Neuronal stem cell (in vitro differentiated cells): Measurements from ENCODE around the gene SLC49A3.

Experiments
- DNase-seq: peaks from one replicate; pipeline ENCODE4 v3.0.0-alpha.2; 2013; ENCODE audit warnings: low spot score
- H2AFZ ChIP-seq: one replicate; pipeline ENCODE4 v1.6.1; 2013; ENCODE audit warnings: mild to moderate bottlenecking, low read length, inconsistent platforms
- H2AK5ac ChIP-seq: 2 replicates; pipeline ENCODE4 v1.6.1; 2013; ENCODE audit warnings: low read depth, mild to moderate bottlenecking, inconsistent platforms, low read length, moderate library complexity, mixed read lengths
- H2BK120ac ChIP-seq: 2 replicates; pipeline ENCODE4 v1.6.1; 2013; ENCODE audit warnings: low read depth, mild to moderate bottlenecking, inconsistent platforms, low read length, moderate library complexity, mixed read lengths
- H2BK12ac ChIP-seq: one replicate; pipeline ENCODE4 v1.6.1; 2013; ENCODE audit warnings: low read length, inconsistent platforms
- H2BK15ac ChIP-seq: 2 replicates; pipeline ENCODE4 v1.6.1; 2013; ENCODE audit warnings: mild to moderate bottlenecking, low read length, inconsistent platforms, mixed read lengths
- H2BK5ac ChIP-seq: one replicate; pipeline ENCODE4 v1.6.1; 2013; ENCODE audit warnings: inconsistent platforms, mild to moderate bottlenecking, low read length, moderate library complexity
- H3K14ac ChIP-seq: one replicate; pipeline ENCODE4 v1.6.1; 2013; ENCODE audit warnings: low read length, inconsistent platforms
- H3K18ac ChIP-seq: 2 replicates; pipeline ENCODE4 v1.6.1; 2013; ENCODE audit warnings: low read length, inconsistent platforms
- H3K23ac ChIP-seq: 2 replicates; pipeline ENCODE4 v1.6.1; 2013; ENCODE audit warnings: low read depth, mild to moderate bottlenecking, mixed read lengths, low read length, inconsistent platforms; ENCODE audit not compliant: poor library complexity
- H3K27ac ChIP-seq: replicated peaks from 3 replicates; pipeline ENCODE4 v1.5.1; 2013; ENCODE audit warnings: low read length, inconsistent platforms
- H3K27me3 ChIP-seq, 3 experiments: 2 replicates each; pipeline ENCODE4 v1.6.1; 2013; ENCODE audit warnings: low read length in 3 of 3, mild to moderate bottlenecking in 2 of 3, inconsistent platforms in 1 of 3, low read depth in 1 of 3, mixed read lengths in 1 of 3, moderate library complexity in 1 of 3; ENCODE audit not compliant: control insufficient read depth in 3 of 3, insufficient read depth in 3 of 3
- H3K36me3 ChIP-seq, 2 donors: replicated peaks in 1 of 2; 2 replicates each; pipeline ENCODE4 v1.6.1; 2013; ENCODE audit warnings: low read length in 2 of 2; ENCODE audit not compliant: control insufficient read depth in 2 of 2, insufficient read depth in 2 of 2
- H3K4ac ChIP-seq: 2 replicates; pipeline ENCODE4 v1.6.1; 2013; ENCODE audit warnings: inconsistent platforms, mild to moderate bottlenecking, low read length, moderate library complexity
- H3K4me1 ChIP-seq, 2 donors: 1 replicate in 1 of 2; 2 replicates in 1 of 2; pipeline ENCODE4 v1.6.1; 2013; ENCODE audit warnings: low read length in 2 of 2, low read depth in 1 of 2; ENCODE audit not compliant: control insufficient read depth in 2 of 2, insufficient read depth in 1 of 2
- H3K4me2 ChIP-seq: one replicate; pipeline ENCODE4 v1.6.1; 2013; ENCODE audit warnings: mild to moderate bottlenecking, low read length, inconsistent platforms; ENCODE audit not compliant: insufficient read depth, poor library complexity, severe bottlenecking
- H3K4me3 ChIP-seq, 2 donors: 2 replicates each; pipeline ENCODE4 v1.5.1; 2013; ENCODE audit warnings: low read length in 2 of 2, mild to moderate bottlenecking in 2 of 2, inconsistent platforms in 1 of 2, moderate library complexity in 1 of 2
- H3K79me1 ChIP-seq: one replicate; pipeline ENCODE4 v1.6.1; 2013; ENCODE audit warnings: low read depth, mild to moderate bottlenecking, inconsistent platforms, low read length, moderate library complexity
- H3K9ac ChIP-seq: one replicate; pipeline ENCODE4 v1.6.1; 2013; ENCODE audit warnings: mild to moderate bottlenecking, low read depth, low read length, inconsistent platforms; ENCODE audit not compliant: poor library complexity
- H3K9me3 ChIP-seq, 2 donors: replicated peaks in 1 of 2; 2 replicates each; pipeline versions ENCODE3 to v1.6.1; 2013; ENCODE audit warnings: low read length in 2 of 2, mild to moderate bottlenecking in 2 of 2, inconsistent platforms in 1 of 2, low read depth in 1 of 2, mixed read lengths in 1 of 2, moderate library complexity in 1 of 2; ENCODE audit not compliant: control insufficient read depth in 2 of 2, insufficient read depth in 1 of 2
- H4K8ac ChIP-seq: one replicate; pipeline ENCODE4 v1.6.1; 2013; ENCODE audit warnings: low read depth, mild to moderate bottlenecking, inconsistent platforms, low read length, moderate library complexity
- H4K91ac ChIP-seq: one replicate; pipeline ENCODE4 v1.6.1; 2013; ENCODE audit warnings: low read length, low read depth, mild to moderate bottlenecking, inconsistent platforms; ENCODE audit not compliant: poor library complexity
- WGBS, 2 donors: extraction: QIAGEN DNeasy Blood & Tissue Kit; methylation state at CpG; one replicate each; pipeline ENCODE4 v1.1.7; 2013; ENCODE audit warnings: missing lambda C conversion rate in 2 of 2, mixed read lengths in 1 of 2; ENCODE audit not compliant: insufficient read length in 2 of 2, insufficient replicate concordance in 1 of 2; ENCODE audit errors: extremely low coverage in 2 of 2; 5-methylcytosine and 5-hydroxymethylcytosine counted together

Gene SLC49A3

DNA sequence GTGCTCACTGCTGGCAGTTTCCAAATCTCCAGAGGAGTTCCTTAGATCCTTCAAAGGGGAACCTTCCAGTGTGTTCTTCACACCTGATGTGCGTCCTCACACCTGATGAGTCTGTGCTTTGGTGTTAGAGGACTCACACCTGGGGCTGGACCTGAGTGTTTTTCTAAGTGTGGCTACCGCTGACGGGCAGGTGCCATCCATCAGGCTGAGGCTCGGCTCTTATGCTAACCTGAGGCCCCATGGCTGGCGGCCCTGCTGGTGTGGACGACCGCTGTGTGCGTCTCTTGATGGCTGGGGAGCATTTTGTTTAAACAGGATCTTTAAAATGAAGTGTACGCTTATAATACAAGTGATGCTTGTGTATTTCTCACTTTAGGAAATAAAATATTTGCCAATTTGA is 45.1 kb upstream of the SLC49A3 start:
- Histone ChIP-seq H2AFZ (no peak overlapping the region), H4K91ac (no peak overlapping the region), H3K9ac (no peak overlapping the region), H3K18ac (no peak overlapping the region), H2BK120ac (no peak overlapping the region), H3K4ac (no peak overlapping the region), H3K79me1 (peaks cover 23% of the 10 kb centered on the region), H3K4me3 (no peak overlapping the region), H3K27ac (no peak overlapping the region), H2AK5ac (no peak overlapping the region), H4K8ac (no peak overlapping the region), H3K23ac (no peak overlapping the region), H3K4me2 (no peak overlapping the region), H3K14ac (no peak overlapping the region), H3K36me3 (peaks cover 46 to 86% of the 10 kb centered on the region in 2 donors), H2BK5ac (no peak overlapping the region), H2BK12ac (no peak overlapping the region), H3K4me1 (no peaks in the 10 kb centered on the region), H3K9me3 (peaks cover 0 to 5% of the 10 kb centered on the region in 2 donors), H2BK15ac (no peak overlapping the region), H3K27me3 (no peaks in the 10 kb centered on the region)
- DNase-seq, result no peak
- no CpG with 5 or more reads among the region's 9 CpGs for WGBS, 2 donors

DNA sequence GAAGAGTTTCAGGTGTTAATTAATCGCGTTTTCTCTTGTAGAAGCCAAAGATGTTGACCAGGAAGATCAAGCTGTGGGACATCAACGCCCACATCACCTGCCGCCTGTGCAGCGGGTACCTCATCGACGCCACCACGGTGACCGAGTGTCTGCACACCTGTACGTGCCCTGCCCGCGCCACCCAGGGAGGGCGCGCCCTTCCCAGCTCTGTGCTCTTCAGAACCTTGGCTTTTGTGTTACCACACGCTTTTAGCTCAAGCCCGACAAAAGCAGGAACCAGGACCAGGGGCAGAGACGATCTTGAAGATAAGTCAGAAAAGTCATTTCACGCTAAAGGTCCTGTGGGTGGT is 44.7 kb upstream of the SLC49A3 start:
- peaks cover 46 to 83% of the 10 kb centered on the region in 2 donors for H3K36me3 ChIP-seq
- no peak overlapping the region for H3K27ac ChIP-seq

DNA sequence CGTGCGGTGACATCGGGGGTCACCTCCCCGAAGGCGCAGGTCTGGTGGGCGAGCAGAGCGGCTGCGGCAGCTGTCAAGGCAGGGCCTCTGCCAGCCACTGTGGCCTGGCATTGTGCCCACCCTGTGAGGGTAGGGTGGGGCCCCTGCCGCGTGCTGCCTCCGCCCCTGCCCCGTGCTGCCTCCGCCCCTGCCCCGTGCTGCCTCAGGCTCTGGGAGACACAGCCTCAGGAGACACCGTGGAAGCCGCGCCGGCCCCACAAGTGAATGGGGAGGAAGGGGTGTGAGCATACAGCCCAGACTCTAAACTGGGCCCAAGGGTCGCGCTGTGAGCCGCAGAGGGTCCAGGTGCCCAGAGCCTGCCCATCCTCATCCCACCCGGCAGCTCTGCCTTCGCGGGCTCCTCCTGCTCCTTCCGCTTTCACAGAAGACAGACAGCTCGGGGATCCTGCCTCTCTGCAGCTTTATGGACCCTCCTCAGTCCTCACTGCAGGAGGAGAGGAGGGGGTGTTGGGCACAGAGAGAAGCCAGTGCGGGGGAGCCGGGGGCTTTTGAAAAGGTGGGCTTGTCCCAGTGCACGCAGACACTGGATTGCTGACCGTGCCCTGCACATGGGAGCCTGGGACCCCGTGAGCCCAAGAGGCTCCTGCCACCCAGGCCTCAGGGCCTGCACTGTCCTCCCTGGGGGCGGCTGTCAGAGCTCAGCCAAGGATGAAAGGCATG is 44.1 kb upstream of the SLC49A3 start:
- H4K91ac ChIP-seq, result no peak overlapping the region
- peaks cover 23% of the 10 kb centered on the region for H3K79me1 ChIP-seq
- H2BK15ac ChIP-seq, result no peak overlapping the region
- peak overlapping the region; percentile 22 for H2BK12ac ChIP-seq
- no peak overlapping the region for H3K9ac ChIP-seq
- peaks cover 45 to 84% of the 10 kb centered on the region in 2 donors for H3K36me3 ChIP-seq
- H3K14ac ChIP-seq, result no peak overlapping the region
- no peak overlapping the region for H2BK120ac ChIP-seq
- peak overlapping the region; percentile 39 for H2BK5ac ChIP-seq
- no peak overlapping the region for H4K8ac ChIP-seq
- H3K18ac ChIP-seq, result no peak overlapping the region
- H3K27me3 ChIP-seq, result no peaks in the 10 kb centered on the region
- H3K4me2 ChIP-seq, result no peak overlapping the region
- H3K4ac ChIP-seq, result no peak overlapping the region
- DNase-seq, result no peak
- H3K23ac ChIP-seq, result no peak overlapping the region
- no CpG with 5 or more reads among the region's 32 CpGs for WGBS, 2 donors
- no peaks in the 10 kb centered on the region for H3K4me1 ChIP-seq
- no peak overlapping the region for H2AK5ac ChIP-seq
- peaks cover 0 to 5% of the 10 kb centered on the region in 2 donors for H3K9me3 ChIP-seq
- peak overlapping the region in 1 of 2 donors; percentile 28 for H3K4me3 ChIP-seq
- H3K27ac ChIP-seq, result no peak overlapping the region
- H2AFZ ChIP-seq, result no peak overlapping the region

More for the DNA sequence above, 44.7 kb upstream of the SLC49A3 start:
- Histone ChIP-seq H2BK12ac (no peak overlapping the region), H4K8ac (no peak overlapping the region), H4K91ac (no peak overlapping the region), H3K9ac (no peak overlapping the region), H2BK5ac (peak overlapping the region; percentile 39), H3K4me3 (no peak overlapping the region), H3K4ac (no peak overlapping the region), H3K79me1 (peaks cover 23% of the 10 kb centered on the region), H3K27me3 (no peaks in the 10 kb centered on the region), H3K4me1 (no peaks in the 10 kb centered on the region), H2AFZ (no peak overlapping the region), H2BK120ac (no peak overlapping the region), H3K9me3 (peaks cover 0 to 5% of the 10 kb centered on the region in 2 donors), H3K14ac (no peak overlapping the region), H3K4me2 (no peak overlapping the region), H3K18ac (no peak overlapping the region), H2AK5ac (no peak overlapping the region), H3K23ac (no peak overlapping the region), H2BK15ac (no peak overlapping the region)
- no CpG with 5 or more reads among the region's 18 CpGs for WGBS, 2 donors
- DNase-seq, result no peak

DNA sequence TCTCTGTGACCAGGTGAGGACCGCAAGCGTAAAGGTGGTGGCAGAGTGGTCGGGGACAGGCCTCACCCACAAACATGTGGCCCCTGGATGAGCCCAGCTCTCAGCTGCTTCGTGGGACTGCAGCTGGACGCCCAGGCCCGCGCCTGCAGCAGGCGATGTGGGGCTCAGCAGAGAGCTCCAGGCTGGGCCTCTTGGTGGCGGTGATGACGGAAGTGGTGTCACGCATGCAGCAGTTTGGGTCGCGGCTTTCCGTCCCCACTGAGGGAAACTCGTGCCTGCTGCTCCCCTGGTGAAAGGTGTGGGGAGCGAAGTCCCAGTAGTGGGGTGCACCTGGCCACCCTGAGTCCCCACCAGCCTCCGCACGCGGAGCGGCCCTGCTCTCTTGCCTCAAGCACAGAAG is 43.5 kb upstream of the SLC49A3 start:
- Histone ChIP-seq H3K23ac (no peak overlapping the region), H3K4me2 (no peak overlapping the region), H3K4me1 (no peaks in the 10 kb centered on the region), H2BK5ac (peak overlapping the region; percentile 87), H3K27me3 (no peaks in the 10 kb centered on the region), H3K18ac (no peak overlapping the region), H2AK5ac (no peak overlapping the region), H3K27ac (no peak overlapping the region), H3K4ac (no peak overlapping the region), H2AFZ (no peak overlapping the region), H3K4me3 (peak overlapping the region in 1 of 2 donors; percentile 28), H2BK120ac (no peak overlapping the region), H2BK15ac (no peak overlapping the region), H4K8ac (no peak overlapping the region), H3K36me3 (peaks cover 40 to 84% of the 10 kb centered on the region in 2 donors), H4K91ac (no peak overlapping the region), H3K79me1 (peaks cover 23% of the 10 kb centered on the region), H3K14ac (no peak overlapping the region), H2BK12ac (peak overlapping the region; percentile 22), H3K9ac (no peak overlapping the region), H3K9me3 (peaks cover 0 to 5% of the 10 kb centered on the region in 2 donors)
- DNase-seq, result no peak
- WGBS, 2 donors, result no CpG with 5 or more reads among the region's 20 CpGs
